GM12891 (cell line): ENCODE data around the gene PACSIN2.

Experiments
- DNase-seq: peaks from one replicate; pipeline ENCODE4 v3.0.0; 2011; ENCODE audit warnings: low spot score; ENCODE audit not compliant: insufficient read length
- FAIRE-seq: peaks from 2 replicates; lab custom pipeline; 2011; peaks lifted over from hg19 to GRCh38; lab: Jason Lieb, UNC
- PAX5 ChIP-seq: IDR thresholded peaks from 2 replicates; pipeline ENCODE4 v1.6.1; 2011; ENCODE audit warnings: low read length, moderate library complexity, mild to moderate bottlenecking; ENCODE audit not compliant: insufficient read depth, severe bottlenecking
- POLR2A ChIP-seq: IDR thresholded peaks from 2 replicates; pipeline ENCODE4 v1.6.1; 2011; ENCODE audit warnings: low read depth, low read length, control low read depth
- POLR2AphosphoS5 ChIP-seq: IDR thresholded peaks from 2 replicates; pipeline ENCODE4 v1.6.1; 2011; ENCODE audit warnings: low read depth, low read length, control low read depth
- POU2F2 ChIP-seq: IDR thresholded peaks from 2 replicates; pipeline ENCODE4 v1.6.1; 2011; ENCODE audit warnings: low read depth, mild to moderate bottlenecking, control low read depth, low read length, moderate library complexity
- SPI1 ChIP-seq: IDR thresholded peaks from 2 replicates; pipeline ENCODE4 v1.6.1; 2011; ENCODE audit warnings: low read depth, low read length, control low read depth
- TAF1 ChIP-seq: IDR thresholded peaks from 2 replicates; pipeline ENCODE4 v1.6.1; 2011; ENCODE audit warnings: low read depth, low read length, control low read depth

The PACSIN2 gene

DNA sequence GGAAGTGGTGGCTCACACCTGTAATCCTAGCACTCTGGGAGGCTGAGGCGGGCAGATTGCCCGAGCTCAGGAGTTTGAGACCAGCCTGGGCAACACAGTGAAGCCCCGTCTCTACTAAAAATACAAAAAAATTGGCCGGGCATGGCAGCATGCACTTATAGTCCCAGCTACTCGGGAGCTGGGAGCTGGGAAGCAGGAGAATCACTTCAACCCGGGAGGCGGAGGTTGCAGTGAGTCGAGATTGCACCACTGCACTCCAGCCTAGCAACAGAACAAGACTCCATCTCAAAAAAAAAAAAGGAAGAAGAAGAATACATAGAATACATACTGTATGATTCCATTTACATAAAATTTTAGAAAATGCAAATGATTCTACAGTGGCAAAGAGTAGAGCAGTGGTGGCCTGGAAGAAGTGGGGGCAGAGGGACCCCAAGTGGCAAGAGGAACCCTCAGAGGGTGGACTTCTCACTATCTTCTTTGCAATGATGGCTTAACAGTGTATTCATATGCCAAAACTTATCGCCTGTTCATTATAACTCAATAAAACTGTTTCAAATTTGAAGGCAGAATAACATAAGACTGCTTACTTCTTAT lies 22.0 kb downstream of the PACSIN2 start:
- DNase-seq (no peak), FAIRE-seq (no peak)
- TF ChIP-seq TAF1 (no peak), POLR2AphosphoS5 (no peak), POU2F2 (no peak), PAX5 (no peak), POLR2A (no peak), SPI1 (no peak)

GRCh38 chr22:42992092-42992491 lies 22.9 kb downstream of the PACSIN2 start:
- FAIRE-seq (peak; percentile 56), DNase-seq (no peak)
- TF ChIP-seq POU2F2: no peak

DNA sequence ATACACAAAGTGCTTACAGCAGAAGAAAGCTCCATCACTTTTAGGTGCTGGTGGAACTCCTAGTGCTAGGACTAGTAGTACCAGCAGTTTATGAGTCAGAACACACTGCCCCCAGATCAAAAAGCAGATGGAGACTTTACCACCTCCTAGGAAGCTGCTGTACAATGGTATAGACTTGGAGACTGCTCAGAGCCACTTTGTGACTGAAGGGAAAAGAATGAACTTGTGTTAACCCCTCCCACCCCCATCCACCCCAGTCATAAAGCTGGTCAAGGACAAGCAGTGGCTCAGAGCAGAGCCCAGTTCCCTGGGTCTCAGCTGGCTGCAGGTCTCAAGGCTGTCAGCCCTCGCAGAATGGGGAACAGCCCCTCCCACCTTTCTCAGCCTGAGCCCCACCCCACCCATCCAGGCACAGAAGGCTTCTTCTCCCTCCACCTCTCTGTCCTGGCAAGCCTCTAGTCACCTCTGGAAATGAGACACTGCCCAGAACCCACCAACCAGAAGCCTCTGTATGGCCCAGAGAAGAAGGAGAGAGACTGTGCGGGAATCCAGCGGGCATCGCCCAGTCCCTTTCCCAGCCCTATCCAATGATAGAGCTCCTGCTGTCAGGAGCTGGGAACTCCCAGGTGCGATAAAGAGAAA lies 23.8 kb downstream of the PACSIN2 start:
- TF ChIP-seq POU2F2 (no peak), TAF1 (no peak), POLR2AphosphoS5 (no peak), POLR2A (no peak), SPI1 (no peak), PAX5 (no peak)
- DNase-seq (no peak), FAIRE-seq (peak; percentile 76)

DNA sequence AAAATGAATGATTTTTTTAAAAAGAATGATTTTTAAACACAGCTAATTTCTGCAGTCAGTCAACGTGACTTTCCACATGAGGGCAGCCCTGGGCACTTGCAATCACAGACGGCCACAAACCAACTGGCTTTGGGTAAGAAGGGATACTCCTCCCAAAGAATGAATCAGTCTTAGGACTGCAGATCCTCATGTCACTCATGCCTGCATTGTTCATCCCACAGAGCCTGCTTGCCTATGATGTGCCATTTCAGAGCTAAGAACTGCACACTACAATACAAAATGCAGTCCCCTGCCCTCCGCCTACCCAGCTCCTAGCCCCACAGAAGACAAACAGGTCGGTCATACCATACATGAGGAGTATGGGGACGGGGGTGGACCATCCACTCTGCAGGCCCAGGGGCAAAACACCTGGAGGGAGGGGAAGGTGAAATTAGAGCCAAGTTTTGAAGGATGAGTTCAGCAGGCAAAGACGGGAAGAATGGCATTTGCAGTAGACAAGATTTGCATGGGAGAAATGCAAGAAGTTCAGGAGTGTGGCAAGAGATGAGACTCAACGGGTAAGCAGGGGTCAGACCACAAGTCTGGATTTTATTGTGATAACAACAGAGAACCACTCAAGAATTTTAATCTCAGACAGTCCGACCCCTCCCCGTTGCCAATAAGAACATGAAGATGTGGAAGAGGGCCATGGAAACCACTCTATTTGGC lies 24.7 kb downstream of the PACSIN2 start:
- TF ChIP-seq POLR2A (no peak), TAF1 (no peak), POLR2AphosphoS5 (no peak), PAX5 (no peak), POU2F2 (no peak), SPI1 (no peak)
- FAIRE-seq (no peak), DNase-seq (no peak)

- no peak for DNase-seq
- TF ChIP-seq PAX5 (no peak), SPI1 (no peak), TAF1 (no peak), POLR2A (no peak), POLR2AphosphoS5 (no peak), POU2F2 (no peak)
- peak; percentile 50 for FAIRE-seq
Observed at GRCh38 chr22:42986115-42986514, 28.8 kb downstream of the PACSIN2 start.

DNA sequence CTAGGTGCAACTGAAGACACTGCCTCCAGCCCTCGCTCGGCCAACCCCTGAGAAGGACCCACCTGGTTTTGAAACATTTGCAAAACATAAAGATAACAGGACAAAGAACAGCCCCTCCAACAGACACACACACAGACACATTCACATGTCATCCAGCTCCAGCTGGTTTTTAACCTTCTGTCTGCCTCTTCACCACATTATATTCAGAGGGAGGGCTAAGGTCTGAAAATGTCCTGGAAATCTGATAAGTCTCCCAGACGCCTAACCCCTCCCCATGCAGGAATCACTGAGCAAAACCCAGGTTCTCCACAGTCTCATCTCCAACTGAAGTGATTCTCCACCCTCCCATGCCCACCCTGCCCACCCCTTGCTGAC lies 29.4 kb downstream of the PACSIN2 start:
- FAIRE-seq: no peak
- DNase-seq: no peak
- TF ChIP-seq TAF1 (no peak), POLR2A (no peak), POLR2AphosphoS5 (no peak), PAX5 (no peak), SPI1 (no peak)

- FAIRE-seq (no peak), DNase-seq (no peak)
- TF ChIP-seq POLR2AphosphoS5 (no peak), SPI1 (no peak), TAF1 (no peak), POU2F2 (no peak), PAX5 (no peak), POLR2A (no peak)
Observed at GRCh38 chr22:42984814-42985530, 30.0 kb downstream of the PACSIN2 start.

DNA sequence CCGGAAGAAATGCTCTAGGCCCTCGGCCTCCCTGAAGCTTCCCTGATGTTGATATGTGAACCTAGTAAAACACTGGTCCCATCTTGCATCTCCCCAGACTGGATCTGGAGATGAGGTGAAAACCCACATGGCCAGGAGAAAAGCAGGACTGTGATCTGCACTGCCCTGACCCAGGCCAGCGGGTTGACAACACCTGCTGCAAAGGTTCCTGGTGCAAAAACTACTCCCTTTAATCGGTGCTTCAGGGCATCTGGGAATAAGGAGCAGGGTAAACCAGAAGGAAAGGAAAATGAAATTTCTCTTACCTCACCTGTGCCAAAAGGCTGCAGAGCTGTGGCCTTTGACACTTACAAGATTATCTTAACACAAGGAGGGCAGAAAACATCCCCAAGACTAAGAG lies 30.6 kb downstream of the PACSIN2 start:
- TF ChIP-seq SPI1 (no peak), POU2F2 (no peak), PAX5 (no peak), TAF1 (no peak), POLR2AphosphoS5 (no peak), POLR2A (no peak)
- no peak for FAIRE-seq
- DNase-seq: no peak

DNA sequence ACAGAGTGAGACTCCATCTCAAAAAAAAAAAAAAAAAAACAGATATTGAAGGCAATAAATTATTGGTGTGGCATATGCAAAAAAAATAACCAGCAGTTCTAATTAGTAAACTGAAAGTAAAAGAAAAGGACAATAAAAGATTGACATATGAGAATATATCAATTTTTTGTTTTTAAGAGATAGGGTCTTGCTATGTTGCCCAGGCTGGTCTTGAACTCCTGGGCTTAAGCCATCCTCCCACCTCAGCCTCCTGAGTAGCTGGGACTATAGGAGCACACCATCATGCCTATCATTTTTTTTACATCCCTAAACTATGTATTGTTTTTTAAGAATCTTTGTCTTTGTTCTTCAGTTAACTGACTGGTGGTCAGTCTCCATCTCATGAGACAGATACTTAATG lies 31.5 kb downstream of the PACSIN2 start:
- TF ChIP-seq PAX5 (no peak), SPI1 (no peak), POLR2A (no peak), POU2F2 (no peak), TAF1 (no peak), POLR2AphosphoS5 (no peak)

More for the DNA sequence above, 31.5 kb downstream of the PACSIN2 start:
- no peak for DNase-seq
- FAIRE-seq: no peak
